Panc1 (cell line): Measurements from ENCODE around the gene TBC1D10A. TPM values are rescaled to one million over a fixed set of nuclear protein-coding genes. Genes with fewer than 3 reads are reported as not detected.

Experiments
- ATAC-seq: fragments of 200-7000 bp; cut with Tn5 transposase; 2 replicates; pipeline ENCODE4 v1.9.1; 2020; ENCODE audit warnings: mild to moderate bottlenecking, moderate library complexity
- BruUV-seq: library from RNA; stranded (reverse); fragments of 400-500 nt; replicated peaks from 2 replicates; lab custom pipeline; 2021; lab: Mats Ljungman, UMichigan
- CTCF ChIA-PET: fragments of 300-600 bp; sonication (Branson Sonifier 250); formaldehyde crosslinking; loops from one replicate; lab custom pipeline; 2022; ENCODE audit warnings: antibody characterized with exemption; lab: Charles Lee
- POLR2A ChIA-PET: fragments of 300-600 bp; sonication (Branson Sonifier 250); formaldehyde crosslinking; loops from one replicate; lab custom pipeline; 2022; ENCODE audit warnings: antibody characterized with exemption; lab: Charles Lee
- DNase-seq: peaks from one replicate; pipeline ENCODE4 v3.0.0-alpha.2; 2010; ENCODE audit warnings: low read depth, low spot score
- H3K27ac ChIP-seq: 2 replicates; pipeline ENCODE4 v1.5.1; 2011; ENCODE audit warnings: mild to moderate bottlenecking, low read length, inconsistent platforms
- H3K27me3 ChIP-seq: fragments of 200-500 bp; sonication (Bioruptor generic); 2 replicates; pipeline ENCODE4 v1.6.0; 2014; ENCODE audit warnings: low read length, inconsistent platforms; ENCODE audit not compliant: control insufficient read depth, insufficient read depth
- H3K36me3 ChIP-seq: fragments of 200-500 bp; sonication (Bioruptor generic); 2 replicates; pipeline ENCODE4 v1.5.1; 2014; ENCODE audit warnings: inconsistent platforms, mild to moderate bottlenecking, low read length, moderate library complexity; ENCODE audit not compliant: control insufficient read depth, insufficient read depth
- H3K4me1 ChIP-seq: 2 replicates; pipeline ENCODE4 v1.5.1; 2011; ENCODE audit warnings: inconsistent platforms, mild to moderate bottlenecking, low read length, moderate library complexity; ENCODE audit not compliant: control insufficient read depth, insufficient read depth
- H3K4me3 ChIP-seq, 2 experiments: 2 replicates each; pipeline ENCODE4 v1.5.1; 2011 to 2012; ENCODE audit warnings: low read depth in 2 of 2, low read length in 2 of 2, mild to moderate bottlenecking in 2 of 2, inconsistent platforms in 1 of 2, moderate library complexity in 1 of 2
- H3K9me3 ChIP-seq: fragments of 200-500 bp; sonication (Bioruptor generic); 2 replicates; pipeline ENCODE4 v1.5.1; 2014; ENCODE audit warnings: low read depth, mild to moderate bottlenecking, inconsistent platforms, low read length, moderate library complexity; ENCODE audit not compliant: control insufficient read depth, insufficient read depth
- CTCF ChIP-seq: fragments of 450-650 bp; IDR thresholded peaks from 2 replicates; pipeline ENCODE4 v1.5.1; 2017; ENCODE audit warnings: mild to moderate bottlenecking
- POLR2AphosphoS5 ChIP-seq: IDR thresholded peaks from 2 replicates; pipeline ENCODE4 v1.6.1; 2012; ENCODE audit warnings: mild to moderate bottlenecking, low read depth, low read length, moderate library complexity
- REST ChIP-seq, 2 experiments: IDR thresholded peaks; 2 replicates each; pipeline ENCODE4 v1.6.1; 2011 to 2012; ENCODE audit warnings: low read depth in 2 of 2, control low read depth in 1 of 2, low read length in 1 of 2, mild to moderate bottlenecking in 1 of 2, moderate library complexity in 1 of 2; ENCODE audit not compliant: insufficient read depth in 1 of 2
- SIN3A ChIP-seq: IDR thresholded peaks from 2 replicates; pipeline ENCODE4 v1.6.1; 2012; ENCODE audit warnings: low read depth, mild to moderate bottlenecking, low read length, moderate library complexity, borderline replicate concordance; ENCODE audit not compliant: insufficient read depth
- TCF7L2 ChIP-seq: IDR thresholded peaks from 2 replicates; pipeline ENCODE4 v1.6.1; 2011; ENCODE audit warnings: mild to moderate bottlenecking, low read depth, low read length, inconsistent platforms
- in situ Hi-C: cut with HindIII; loops from 2 replicates; pipeline ENCODE4 v1.10.0; 2016; ENCODE audit warnings: low sequenced_read_pairs, low pct_unique_long_range_greater_than_20kb
- intact Hi-C: fragments of 100-400 bp; cut with micrococcal nuclease; formaldehyde crosslinking; loops from one replicate; pipeline ENCODE4 v1.10.0; 2022; ENCODE audit not compliant: unreplicated experiment
- total RNA-seq: library from RNA; stranded (reverse); gene quantifications from one replicate; pipeline ENCODE4 v1.2.1, GENCODE V29; 2021; ENCODE audit not compliant: unreplicated experiment

TBC1D10A gene
- total RNA-seq, 1 experiment from 2014 or later = 14.9 TPM

GRCh38 chr22:30254314-30254713 lies 72.4 kb downstream of the TBC1D10A start:
- peak overlapping the region; percentile 98 for H3K27ac ChIP-seq
- no peaks in the 10 kb centered on the region for H3K27me3 ChIP-seq
- BruUV-seq = no TSS peak
- ATAC-seq (no peak), DNase-seq (no peak)
- CTCF ChIA-PET = interaction anchor here (0.6 to 1.2 kb wide), 2 partner anchors 119 to 147 kb away, joined by 3 to 8 read pairs; no protein-coding TSS in a partner anchor
- intact Hi-C loops (no loop called here), in situ Hi-C loops (no loop called here)
- peak overlapping the region; percentile 55 to 80; a peak in 3 of 4 replicates for H3K4me3 ChIP-seq
- POLR2A ChIA-PET = interaction anchor here (0.6 kb wide), 1 partner anchor 64 kb away, joined by 3 read pairs; no protein-coding TSS in a partner anchor
- TF ChIP-seq POLR2AphosphoS5 = no peak
- no peak for TF ChIP-seq CTCF
- no peak for TF ChIP-seq SIN3A
- TF ChIP-seq TCF7L2 = no peak
- no peak for TF ChIP-seq REST (IDR thresholded peaks at IDR 0.05; ENCODE audit: insufficient read depth in 1 of 2, low read depth in 2 of 2, low read length in 1 of 2)
- peaks cover 64% of the 10 kb centered on the region for H3K4me1 ChIP-seq
- no peaks in the 10 kb centered on the region; the same call in 1 of the 2 replicates for H3K36me3 ChIP-seq
- no peaks in the 10 kb centered on the region for H3K9me3 ChIP-seq

GRCh38 chr22:30253205-30253852 lies 73.4 kb downstream of the TBC1D10A start:
- intact Hi-C loops = no loop called here
- POLR2A ChIA-PET = no interaction called here
- CTCF ChIA-PET = interaction anchor here (0.7 kb wide), 1 partner anchor 11 kb away, joined by 3 read pairs; no protein-coding TSS in a partner anchor
- in situ Hi-C loops = no loop called here
- Histone ChIP-seq H3K27me3 (no peaks in the 10 kb centered on the region), H3K4me3 (peak overlapping the region in 1 of 2 experiments; percentile 80; a peak in 2 of 4 replicates), H3K9me3 (no peaks in the 10 kb centered on the region), H3K4me1 (peaks cover 69% of the 10 kb centered on the region), H3K27ac (peak overlapping the region; percentile 98), H3K36me3 (no peaks in the 10 kb centered on the region; the same call in 1 of the 2 replicates)
- TF ChIP-seq REST (IDR thresholded peaks at IDR 0.05; ENCODE audit: insufficient read depth in 1 of 2, low read depth in 2 of 2, low read length in 1 of 2) = no peak
- TF ChIP-seq TCF7L2 = no peak
- TF ChIP-seq CTCF = no peak
- no peak for TF ChIP-seq POLR2AphosphoS5
- no peak for TF ChIP-seq SIN3A
- no peak for DNase-seq
- 0 out of 2 replicates have a peak, but pooled peaks have one; percentile 2 for ATAC-seq
- BruUV-seq = no TSS peak
